GM12864 (cell line): ENCODE data around the gene TMEM106C.

Source experiments
- DNase-seq: peaks from one replicate; pipeline ENCODE4 v3.0.0-alpha.2; 2011; ENCODE audit warnings: low read depth
- H3K4me3 ChIP-seq: 2 replicates; pipeline ENCODE4 v1.5.1; 2011; ENCODE audit warnings: mild to moderate bottlenecking, low read depth, low read length, control low read depth
- CTCF ChIP-seq: IDR thresholded peaks from 2 replicates; pipeline ENCODE4 v1.5.1; 2011; ENCODE audit warnings: low read depth, mild to moderate bottlenecking, moderate library complexity, low read length, control low read depth, inconsistent platforms; ENCODE audit errors: missing control alignments

TMEM106C gene

GRCh38 chr12:47942614-47943225, 20.7 kb upstream of the TMEM106C start:
- DNase-seq = no peak
- H3K4me3 ChIP-seq = no peak overlapping the region
- TF ChIP-seq CTCF = no peak

GRCh38 chr12:47943623-47944340, 19.6 kb upstream of the TMEM106C start:
- no peak for TF ChIP-seq CTCF
- DNase-seq = no peak
- no peak overlapping the region for H3K4me3 ChIP-seq

- no peak overlapping the region for H3K4me3 ChIP-seq
- no peak for TF ChIP-seq CTCF
- no peak for DNase-seq
Observed at GRCh38 chr12:47944685-47945340, 18.6 kb upstream of the TMEM106C start.

- TF ChIP-seq CTCF = no peak
- DNase-seq = no peak
- no peak overlapping the region for H3K4me3 ChIP-seq
Observed at GRCh38 chr12:47945341-47945728, 18.1 kb upstream of the TMEM106C start.

GRCh38 chr12:47946413-47947323, 16.7 kb upstream of the TMEM106C start:
- DNase-seq = no peak
- TF ChIP-seq CTCF = no peak

GRCh38 chr12:47947341-47947740, 16.1 kb upstream of the TMEM106C start:
- no peak for DNase-seq
- no peak overlapping the region for H3K4me3 ChIP-seq
- TF ChIP-seq CTCF = no peak

More at GRCh38 chr12:47946413-47947323, 16.7 kb upstream of the TMEM106C start:
- H3K4me3 ChIP-seq = no peak overlapping the region
